Osteoblast (primary cell): ENCODE measurements around the gene PCDH8. TPM values are rescaled to one million over a fixed set of nuclear protein-coding genes. Genes with fewer than 3 reads are reported as not detected.

Experiments
- DNase-seq: peaks from one replicate; pipeline ENCODE4 v3.0.0; 2011; ENCODE audit warnings: low spot score, mixed read lengths; ENCODE audit not compliant: insufficient read length; ENCODE audit errors: missing footprints
- H2AFZ ChIP-seq: 2 replicates; pipeline ENCODE4 v1.6.0; 2011; ENCODE audit warnings: mild to moderate bottlenecking, low read length
- H3K27ac ChIP-seq: 2 replicates; pipeline ENCODE4 v1.5.1; 2011; ENCODE audit warnings: mild to moderate bottlenecking, low read depth, low read length, moderate library complexity
- H3K27me3 ChIP-seq: 2 replicates; pipeline ENCODE4 v1.6.0; 2012; ENCODE audit warnings: mild to moderate bottlenecking, control low read depth, inconsistent platforms, low read length, moderate library complexity; ENCODE audit not compliant: insufficient read depth
- H3K36me3 ChIP-seq: 2 replicates; pipeline ENCODE4 v1.5.1; 2011; ENCODE audit warnings: mild to moderate bottlenecking, low read length, control low read depth, moderate library complexity; ENCODE audit not compliant: insufficient read depth
- H3K4me1 ChIP-seq: 2 replicates; pipeline ENCODE4 v1.5.1; 2011; ENCODE audit warnings: mild to moderate bottlenecking, low read length, control low read depth, moderate library complexity; ENCODE audit not compliant: insufficient read depth
- H3K4me2 ChIP-seq: 2 replicates; pipeline ENCODE4 v1.6.0; 2011; ENCODE audit warnings: mild to moderate bottlenecking, low read length; ENCODE audit not compliant: insufficient read depth
- H3K4me3 ChIP-seq: fragments of 200-600 bp; sonication (generic); 3 replicates; pipeline ENCODE4 v1.5.1; 2012; ENCODE audit warnings: mild to moderate bottlenecking, low read length, inconsistent platforms; ENCODE audit not compliant: insufficient read depth
- H3K79me2 ChIP-seq: 2 replicates; pipeline ENCODE4 v1.6.0; 2012; ENCODE audit warnings: mild to moderate bottlenecking, low read length, control low read depth, inconsistent platforms; ENCODE audit not compliant: insufficient read depth
- H3K9me3 ChIP-seq: 2 replicates; pipeline ENCODE4 v1.5.1; 2011; ENCODE audit warnings: low read depth, low read length, control low read depth
- H4K20me1 ChIP-seq: 2 replicates; pipeline ENCODE4 v1.6.0; 2012; ENCODE audit warnings: mild to moderate bottlenecking, low read length, control low read depth; ENCODE audit not compliant: insufficient read depth
- CTCF ChIP-seq: IDR thresholded peaks from 2 replicates; pipeline ENCODE4 v1.5.1; 2011; ENCODE audit warnings: mild to moderate bottlenecking, low read depth, low read length, moderate library complexity; ENCODE audit errors: extremely low read depth
- total RNA-seq: library from RNA; depleted of rRNA; stranded (reverse); fragments of >200 nt; gene quantifications from 2 replicates; pipeline ENCODE4 v1.2.3, GENCODE V29; 2012

PCDH8 gene
- total RNA-seq, 1 donor, result not detected

- no peak for DNase-seq
- Histone ChIP-seq H2AFZ (no peak overlapping the region), H3K27me3 (no peaks in the 10 kb centered on the region), H3K4me1 (no peaks in the 10 kb centered on the region), H3K4me3 (no peak overlapping the region), H3K36me3 (no peaks in the 10 kb centered on the region), H4K20me1 (no peaks in the 10 kb centered on the region), H3K27ac (no peak overlapping the region), H3K9me3 (no peaks in the 10 kb centered on the region), H3K79me2 (no peaks in the 10 kb centered on the region), H3K4me2 (no peak overlapping the region)
- TF ChIP-seq CTCF, result no peak
Observed at GRCh38 chr13:52815330-52815729, 33.1 kb downstream of the PCDH8 start.

GRCh38 chr13:52812941-52813340 is 35.5 kb downstream of the PCDH8 start:
- Histone ChIP-seq H4K20me1 (no peaks in the 10 kb centered on the region), H3K4me2 (no peak overlapping the region), H3K36me3 (no peaks in the 10 kb centered on the region), H3K4me3 (no peak overlapping the region), H3K4me1 (no peaks in the 10 kb centered on the region), H3K9me3 (no peaks in the 10 kb centered on the region), H3K27me3 (no peaks in the 10 kb centered on the region), H3K27ac (no peak overlapping the region), H2AFZ (no peak overlapping the region), H3K79me2 (no peaks in the 10 kb centered on the region)
- TF ChIP-seq CTCF, result no peak
- no peak for DNase-seq

- H2AFZ ChIP-seq, result no peak overlapping the region
- H3K36me3 ChIP-seq, result no peaks in the 10 kb centered on the region
- no peak for TF ChIP-seq CTCF
- no peaks in the 10 kb centered on the region for H3K9me3 ChIP-seq
- H3K4me1 ChIP-seq, result no peaks in the 10 kb centered on the region
- H3K4me3 ChIP-seq, result no peak overlapping the region
- H4K20me1 ChIP-seq, result no peaks in the 10 kb centered on the region
- H3K4me2 ChIP-seq, result no peak overlapping the region
- H3K27me3 ChIP-seq, result no peaks in the 10 kb centered on the region
- no peak for DNase-seq
- H3K27ac ChIP-seq, result no peak overlapping the region
- no peaks in the 10 kb centered on the region for H3K79me2 ChIP-seq
Observed at GRCh38 chr13:52811841-52812240, 36.6 kb downstream of the PCDH8 start.

GRCh38 chr13:52810526-52810925 is 37.9 kb downstream of the PCDH8 start:
- no peaks in the 10 kb centered on the region for H3K36me3 ChIP-seq
- no peaks in the 10 kb centered on the region for H3K9me3 ChIP-seq
- H3K4me2 ChIP-seq, result no peak overlapping the region
- no peak for TF ChIP-seq CTCF
- no peak overlapping the region for H2AFZ ChIP-seq
- H3K4me1 ChIP-seq, result no peaks in the 10 kb centered on the region
- H3K27ac ChIP-seq, result no peak overlapping the region
- no peak overlapping the region for H3K4me3 ChIP-seq
- H3K79me2 ChIP-seq, result no peaks in the 10 kb centered on the region
- no peaks in the 10 kb centered on the region for H4K20me1 ChIP-seq
- DNase-seq, result no peak
- no peaks in the 10 kb centered on the region for H3K27me3 ChIP-seq
